Measurements from ENCODE around the gene CADPS.

GRCh38 chr3:62771331-62772072, 103.7 kb downstream of the CADPS start:
- TF ChIP-seq CTCF (IDR thresholded peaks at IDR 0.05; ENCODE audit: low read length), result no peak
- no peak for TF ChIP-seq EZH2 (IDR thresholded peaks at IDR 0.05; ENCODE audit: borderline replicate concordance, low read length)

Measured in OCI-LY1 (cell line).